GM18507 (cell line): ENCODE data around the gene MFAP3L.

Experiments used
- DNase-seq: peaks from one replicate; pipeline ENCODE4 v3.0.0; 2011; ENCODE audit warnings: low read depth; ENCODE audit not compliant: insufficient read length; ENCODE audit errors: extremely low spot score
- FAIRE-seq: peaks from 2 replicates; lab custom pipeline; 2011; peaks lifted over from hg19 to GRCh38; lab: Jason Lieb, UNC

Gene MFAP3L

GRCh38 chr4:169996379-169997240, 29.6 kb downstream of the MFAP3L start:
- FAIRE-seq (no peak), DNase-seq (no peak)

DNA sequence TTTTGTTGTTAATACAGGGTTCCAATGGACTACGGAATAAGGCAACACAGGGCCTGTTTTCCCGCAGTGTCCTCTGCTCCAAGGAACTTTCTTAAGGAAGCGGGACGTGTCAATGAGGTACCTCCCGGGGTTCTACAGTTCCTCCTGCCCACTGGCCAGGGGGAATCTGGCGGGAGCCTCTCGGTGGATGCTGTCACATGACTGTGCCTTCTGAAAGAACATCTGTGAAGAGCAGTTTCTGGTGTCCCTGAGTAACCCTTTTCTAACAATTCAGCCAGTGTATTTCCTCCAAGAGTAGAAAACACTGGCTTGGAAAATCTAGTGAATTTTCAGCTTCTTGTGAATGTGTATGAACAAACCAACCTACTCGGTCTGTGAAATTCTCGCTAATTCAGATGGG, 32.7 kb downstream of the MFAP3L start:
- FAIRE-seq (no peak), DNase-seq (no peak)

GRCh38 chr4:169988252-169988651, 37.9 kb downstream of the MFAP3L start:
- FAIRE-seq (no peak), DNase-seq (no peak)

DNA sequence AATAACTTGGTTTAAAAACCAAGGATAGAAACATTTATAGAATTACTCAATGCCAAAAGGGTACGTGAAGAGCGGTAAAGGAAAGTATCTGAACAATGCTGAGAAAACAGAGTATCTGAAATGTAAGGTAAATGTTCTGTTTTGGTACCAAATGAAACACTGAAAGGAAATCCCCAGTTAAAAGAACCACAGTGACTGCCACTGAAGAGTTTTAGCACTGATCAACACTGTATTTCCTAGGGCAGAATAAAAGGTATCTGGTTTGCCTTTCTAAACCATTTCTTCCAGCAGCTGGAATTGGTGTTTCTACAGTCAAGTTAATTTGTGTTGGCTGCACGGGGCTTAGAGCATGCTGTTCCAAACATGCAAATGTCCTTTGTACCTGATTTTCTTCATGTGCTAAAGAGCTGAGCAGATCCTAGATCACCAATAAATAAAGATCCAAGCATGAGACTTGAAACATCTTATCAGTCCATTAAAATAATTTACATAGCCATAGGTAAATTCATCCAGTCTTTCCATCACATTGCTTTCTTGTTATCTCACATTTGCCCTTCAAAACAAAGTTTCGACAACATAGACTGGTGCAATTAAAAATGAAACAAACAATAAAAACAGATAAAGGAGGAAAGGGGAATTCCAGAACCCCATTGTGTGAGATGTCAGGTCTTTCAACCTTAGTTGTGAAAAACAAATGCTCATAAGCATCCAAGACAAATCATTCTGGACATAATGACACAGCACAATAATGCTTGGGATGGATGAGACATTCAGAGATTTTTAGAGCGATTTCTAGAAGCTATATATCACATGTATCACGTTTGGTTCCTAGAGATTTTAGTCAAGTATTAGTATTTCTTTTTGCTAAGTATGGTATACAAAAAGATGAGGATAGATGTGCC, 38.6 kb downstream of the MFAP3L start:
- no peak for FAIRE-seq
- DNase-seq, result no peak

- DNase-seq (no peak), FAIRE-seq (no peak)
These were observed 39.8 kb downstream of the MFAP3L start for GRCh38 chr4:169986369-169986768.

- FAIRE-seq, result no peak
- DNase-seq, result no peak
These were observed 40.3 kb downstream of the MFAP3L start for GRCh38 chr4:169985881-169986280.

DNA sequence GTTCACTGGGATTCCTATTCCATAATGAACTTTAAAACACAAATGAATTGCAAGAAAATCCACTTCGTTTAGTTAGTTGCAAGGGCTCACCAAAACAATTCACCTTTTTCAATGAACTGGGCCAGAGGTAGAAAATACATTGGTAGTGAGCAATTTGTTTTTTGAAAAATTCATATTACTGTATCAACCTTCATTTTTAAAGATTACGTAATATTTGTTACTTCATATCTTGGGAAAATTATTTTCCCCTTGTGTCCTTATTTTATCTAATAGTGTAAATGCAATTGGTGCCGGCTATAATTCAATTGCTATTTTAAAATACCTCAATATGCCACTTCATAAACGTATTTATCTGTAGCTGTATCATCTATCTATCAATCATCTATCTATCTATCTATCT, 41.5 kb downstream of the MFAP3L start:
- no peak for DNase-seq
- FAIRE-seq, result no peak

DNA sequence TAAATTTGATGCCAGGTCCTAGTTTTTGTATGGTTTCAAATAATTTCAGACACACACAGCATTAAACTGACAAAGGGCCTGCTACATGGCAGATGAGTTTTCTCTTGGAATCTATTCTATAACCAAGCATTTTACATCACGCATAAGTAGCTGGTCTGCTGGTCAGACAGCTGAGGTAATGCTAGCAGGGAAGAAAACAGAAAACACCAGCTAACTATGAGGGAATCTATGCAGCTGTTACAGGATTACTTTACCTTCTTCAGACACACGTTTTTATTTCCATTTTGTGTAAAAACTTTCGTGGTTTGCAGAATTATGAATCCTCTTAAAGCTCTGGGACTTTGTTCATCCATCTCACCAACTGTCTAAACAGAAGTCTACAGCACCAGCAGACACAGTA, 42.0 kb downstream of the MFAP3L start:
- FAIRE-seq (no peak), DNase-seq (no peak)

DNA sequence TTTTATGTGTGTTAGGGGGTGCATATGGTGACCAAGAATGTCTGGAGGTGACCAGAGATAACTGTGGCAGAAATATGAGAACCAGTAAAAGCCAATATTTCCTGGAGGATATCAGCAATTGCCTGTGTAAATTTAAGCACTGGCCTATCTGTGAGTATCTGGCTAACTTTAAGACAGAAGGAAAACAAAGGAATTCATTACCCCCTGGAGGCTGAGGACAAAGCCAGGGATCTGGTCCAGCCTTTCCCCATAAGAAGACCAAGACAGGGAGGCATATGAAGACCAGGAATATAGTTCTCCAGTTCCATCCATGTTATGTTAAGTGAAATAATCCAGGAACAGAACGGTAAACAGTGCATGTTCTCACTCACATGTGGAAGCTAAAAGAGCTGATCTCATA, 49.2 kb downstream of the MFAP3L start:
- FAIRE-seq, result no peak
- DNase-seq, result no peak

DNA sequence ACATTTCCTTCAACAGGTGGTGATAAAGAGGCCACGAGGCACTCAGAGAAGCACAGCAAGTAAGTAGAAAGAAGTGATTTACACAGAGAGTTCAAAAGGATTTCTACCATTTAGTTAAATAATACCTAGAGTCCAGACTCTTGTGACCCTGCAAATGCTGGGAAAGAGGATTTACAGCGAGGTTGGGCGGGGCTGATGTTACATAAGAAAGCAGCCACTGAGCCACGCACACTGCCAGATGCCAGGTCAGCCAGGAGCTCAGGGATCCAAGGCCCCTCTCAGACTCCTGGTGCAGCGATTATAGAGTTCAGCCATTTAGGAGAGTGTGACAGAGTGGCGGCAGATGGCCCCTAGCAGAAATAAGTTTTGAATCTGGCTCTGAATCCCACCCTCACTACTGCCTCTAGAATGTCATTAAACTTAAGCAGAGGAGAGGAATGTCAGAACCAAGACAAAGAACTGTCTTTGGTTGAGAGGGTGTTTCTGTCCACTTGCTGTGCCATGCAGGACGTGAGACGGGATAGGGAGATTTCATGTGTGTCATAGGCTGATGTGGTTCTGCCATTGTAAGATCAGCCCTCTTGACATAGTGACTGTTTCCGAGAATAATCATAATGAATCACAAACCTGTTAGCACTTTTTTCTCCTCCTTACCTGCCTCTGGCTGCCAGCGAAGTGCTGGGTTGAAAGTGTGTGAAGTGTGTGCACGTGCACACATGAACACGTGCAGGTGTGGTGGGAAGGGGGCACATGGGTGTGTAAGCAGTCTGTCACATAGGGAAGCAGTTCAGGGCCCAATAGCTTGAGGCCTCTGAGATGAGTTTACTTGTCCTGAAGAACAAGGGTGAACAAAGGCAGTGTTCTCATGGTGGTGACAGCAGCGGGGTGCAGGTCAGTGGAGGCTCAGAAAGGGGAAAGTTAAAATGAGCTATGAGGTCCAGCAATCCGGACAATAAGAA, 50.1 kb downstream of the MFAP3L start:
- DNase-seq (no peak), FAIRE-seq (no peak)

DNA sequence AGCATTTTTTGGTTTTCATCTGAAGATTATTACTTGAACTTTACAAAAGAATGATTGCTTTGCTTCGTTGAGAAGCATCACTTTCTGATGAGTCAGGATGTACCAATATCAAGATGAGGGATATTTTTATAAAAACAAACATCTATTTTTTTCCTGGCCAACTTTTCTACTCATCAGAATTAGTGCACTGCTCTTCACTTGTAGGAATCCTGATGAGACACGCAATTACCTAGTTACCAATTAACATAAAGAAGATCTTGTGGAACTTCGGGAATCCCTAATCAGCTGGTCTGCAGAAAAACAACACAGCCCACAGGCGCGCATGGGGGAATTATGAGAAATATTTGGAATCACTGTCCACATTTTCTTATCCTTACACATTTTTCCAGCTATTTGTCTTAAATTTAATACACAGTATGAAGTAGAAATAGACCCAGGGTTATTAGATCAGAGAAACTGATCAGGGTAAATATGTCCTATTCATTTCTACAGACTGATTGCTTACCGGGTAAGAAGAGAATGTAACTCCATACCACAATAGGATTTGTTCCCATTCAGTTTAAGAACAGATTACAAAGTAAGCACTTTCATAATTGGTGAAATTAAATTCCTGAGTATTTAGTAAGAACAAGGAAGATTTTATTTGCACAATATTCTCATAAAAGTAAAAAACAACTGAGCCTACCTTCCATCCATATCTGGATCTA, 50.9 kb downstream of the MFAP3L start:
- FAIRE-seq (no peak), DNase-seq (no peak)

DNA sequence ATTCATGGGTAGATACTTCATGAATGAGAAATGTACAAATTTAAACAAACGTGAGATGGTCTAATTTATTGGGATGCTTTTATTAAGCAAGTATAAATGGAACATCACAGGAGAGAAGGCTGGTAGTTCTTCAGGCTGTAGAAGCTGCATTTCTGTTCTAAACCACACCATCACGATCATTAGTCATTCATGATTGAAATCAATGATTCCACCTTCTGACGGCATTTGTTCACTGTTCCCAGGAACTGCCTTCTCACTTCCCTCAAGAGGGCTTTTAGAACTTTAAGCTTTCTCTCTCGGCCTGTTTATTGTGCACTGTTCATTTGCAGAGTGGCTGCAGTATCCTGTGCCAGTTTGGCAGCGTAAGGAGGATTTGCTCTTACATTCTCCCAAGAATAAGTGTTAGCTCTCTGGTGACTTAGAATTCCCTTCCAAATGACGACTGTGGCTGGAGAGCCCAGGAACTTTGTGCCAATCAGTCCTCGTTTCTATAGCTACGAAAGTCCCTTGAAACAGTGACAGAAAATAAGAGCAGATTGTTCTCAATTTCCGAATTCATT, 54.7 kb downstream of the MFAP3L start:
- DNase-seq (no peak), FAIRE-seq (no peak)

- no peak for DNase-seq
- FAIRE-seq, result no peak
These were observed 57.2 kb downstream of the MFAP3L start for GRCh38 chr4:169968999-169969398.

- FAIRE-seq, result no peak
- DNase-seq, result no peak
These were observed 62.2 kb downstream of the MFAP3L start for GRCh38 chr4:169963998-169964397.

- FAIRE-seq, result no peak
- no peak for DNase-seq
These were observed 66.9 kb downstream of the MFAP3L start for GRCh38 chr4:169959254-169959653.

GRCh38 chr4:169958629-169959028, 67.6 kb downstream of the MFAP3L start:
- DNase-seq (no peak), FAIRE-seq (no peak)

- FAIRE-seq (no peak), DNase-seq (no peak)
These were observed 68.4 kb downstream of the MFAP3L start for GRCh38 chr4:169957785-169958184.

DNA sequence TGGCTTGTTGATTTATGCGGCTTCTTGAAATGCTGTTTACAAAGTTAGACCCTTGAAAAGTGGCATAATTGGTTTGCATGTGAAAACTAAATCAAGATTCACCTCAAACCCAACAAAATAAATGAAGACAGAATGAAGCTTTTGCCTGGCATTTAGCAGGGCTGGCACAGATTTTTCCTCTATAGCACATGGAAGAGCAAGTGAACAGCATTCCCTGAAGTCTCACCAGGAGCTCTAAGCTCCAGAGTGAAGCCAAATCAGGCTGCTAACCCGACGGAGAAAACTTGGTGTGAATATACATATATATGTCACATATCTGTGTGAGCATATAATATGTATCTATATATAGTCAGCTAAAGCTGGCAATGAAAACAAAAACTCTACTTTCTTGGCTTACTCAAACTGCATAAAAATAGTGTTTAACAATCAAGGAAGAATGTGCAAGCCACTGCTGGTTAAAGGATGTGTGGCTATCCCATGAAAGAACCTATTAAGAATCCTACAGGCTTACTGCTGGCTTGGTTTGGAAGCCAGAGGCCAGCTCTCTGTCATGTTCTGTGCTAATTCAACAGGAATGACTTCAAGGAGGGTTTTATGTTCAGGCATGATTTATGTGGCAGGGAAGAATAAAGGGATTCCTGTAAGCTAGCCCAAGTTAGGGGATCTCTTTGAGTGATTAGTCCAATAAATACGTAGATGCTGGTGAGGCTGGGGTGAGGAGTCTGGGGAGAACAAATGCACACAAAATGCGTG, 69.9 kb downstream of the MFAP3L start:
- FAIRE-seq (no peak), DNase-seq (no peak)
